GM18858 (cell line): ENCODE measurements around the gene CMTM8.
"Not testable (repeated sequence)": the region's sequence is repeated elsewhere in the genome, so short reads cannot be mapped to it uniquely, and the experiment has no call there.

ENCODE experiments used
- ATAC-seq: cut with Tn5 transposase; IDR thresholded peaks from one replicate; pipeline ENCODE4 v1.9.1; 2021; ENCODE audit not compliant: unreplicated experiment

Gene CMTM8

DNA sequence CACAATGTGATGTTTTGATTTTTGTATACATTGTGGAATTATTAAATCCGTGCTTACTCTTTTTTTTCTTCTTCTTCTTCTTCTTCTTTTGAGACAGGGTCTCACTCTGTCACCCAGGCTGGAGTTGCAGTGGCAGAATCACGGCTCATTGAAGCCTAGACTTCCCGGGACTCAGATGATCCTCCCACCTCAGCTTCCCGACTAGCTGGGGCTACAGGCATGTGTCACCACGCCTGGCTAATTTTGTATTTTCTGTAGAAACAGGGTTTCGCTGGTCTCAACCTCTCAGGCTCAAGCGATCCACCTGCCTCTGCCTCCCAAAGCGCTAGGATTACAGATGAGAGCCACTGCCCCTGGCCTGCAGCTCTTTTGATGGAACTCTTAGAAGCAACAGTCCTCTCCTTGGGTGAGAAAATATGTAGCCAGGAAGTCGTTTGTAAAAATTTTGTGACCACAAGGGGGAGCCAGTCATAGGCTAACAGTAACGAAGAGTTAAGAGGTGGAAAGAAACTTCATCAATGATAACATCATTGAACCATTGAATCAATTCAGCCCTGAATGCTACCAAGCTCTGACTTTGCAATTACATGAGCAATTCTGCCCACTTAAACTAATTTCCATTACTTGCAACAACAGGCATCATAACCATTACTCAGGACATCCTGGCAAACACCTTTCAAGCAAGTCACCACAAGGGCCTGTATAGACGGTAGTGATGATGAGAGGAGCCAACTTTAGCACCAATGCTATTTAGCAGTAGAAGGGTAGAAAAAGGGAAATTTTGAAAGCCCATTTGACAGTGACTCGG, 136.5 kb downstream of the CMTM8 start:
- no peak for ATAC-seq

DNA sequence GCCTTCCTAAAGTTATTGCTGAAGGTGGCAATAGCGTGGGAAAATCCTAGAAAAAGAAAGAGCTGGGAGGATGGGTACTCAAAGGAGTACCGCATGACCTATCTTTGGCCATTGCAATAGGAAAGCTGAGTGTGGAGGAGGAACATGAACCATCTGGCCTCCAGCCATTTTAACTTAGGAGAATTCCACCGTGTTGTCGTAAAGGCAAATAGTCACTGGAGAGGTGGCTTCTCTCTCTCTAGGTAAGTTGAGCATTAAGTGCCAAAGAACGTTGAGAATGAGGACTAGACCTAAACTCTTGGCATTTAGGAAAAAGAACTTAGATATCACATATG, 137.1 kb downstream of the CMTM8 start:
- no peak for ATAC-seq

GRCh38 chr3:32376115-32376514, 137.6 kb downstream of the CMTM8 start:
- ATAC-seq: no peak

DNA sequence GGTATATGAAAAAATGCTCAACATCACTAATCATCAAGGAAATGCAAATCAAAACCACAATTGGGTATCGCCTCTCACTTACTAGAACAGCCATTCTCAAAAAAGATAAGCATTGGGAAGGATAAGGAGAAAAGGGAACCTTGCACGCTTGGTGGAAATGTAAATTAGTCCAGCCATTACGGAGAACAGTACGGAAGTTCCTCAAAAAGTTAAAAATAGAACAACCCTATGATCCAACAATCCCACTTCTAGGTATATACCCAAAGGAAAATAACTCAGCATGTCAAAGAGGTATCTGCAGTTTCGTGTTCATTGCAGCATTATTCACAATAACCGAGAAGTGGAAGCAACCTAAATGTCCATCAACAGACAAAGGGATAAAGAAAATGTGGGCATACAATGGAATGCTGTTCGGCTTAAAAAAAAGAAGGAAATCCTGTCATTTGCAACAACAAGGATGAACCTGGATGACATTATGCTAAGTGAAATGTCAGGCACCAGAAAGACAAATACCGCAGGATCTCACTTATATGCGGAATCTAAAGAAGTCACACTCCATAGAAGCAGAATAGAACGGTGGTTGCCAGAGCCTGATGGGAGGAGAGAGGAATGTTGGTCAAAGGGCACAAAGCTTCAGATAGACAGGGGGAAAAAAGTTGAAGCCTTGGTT, 141.5 kb downstream of the CMTM8 start:
- ATAC-seq: no peak

- ATAC-seq: no peak
Measured at GRCh38 chr3:32381922-32382321, 143.4 kb downstream of the CMTM8 start.

GRCh38 chr3:32383136-32383711, 144.7 kb downstream of the CMTM8 start:
- no peak for ATAC-seq

DNA sequence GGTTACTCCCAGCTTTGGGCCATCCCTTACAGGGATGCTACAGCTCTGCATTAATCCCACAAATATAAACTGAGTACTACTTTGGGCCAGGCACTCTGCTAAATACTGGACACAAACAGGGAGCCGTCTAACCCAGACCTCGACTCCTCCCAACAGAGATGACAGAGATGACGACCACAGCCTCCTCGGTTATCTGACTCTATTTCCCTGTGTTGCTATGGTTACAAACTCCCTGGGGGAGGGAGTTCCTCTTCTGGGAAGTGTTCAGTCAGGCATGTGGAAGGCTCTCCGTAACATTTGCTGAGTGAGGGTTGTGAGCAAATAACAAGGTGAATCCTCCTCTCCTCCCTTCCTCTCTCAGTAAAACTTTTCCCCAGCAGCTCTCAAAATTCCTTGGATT, 146.5 kb downstream of the CMTM8 start:
- ATAC-seq: no peak

DNA sequence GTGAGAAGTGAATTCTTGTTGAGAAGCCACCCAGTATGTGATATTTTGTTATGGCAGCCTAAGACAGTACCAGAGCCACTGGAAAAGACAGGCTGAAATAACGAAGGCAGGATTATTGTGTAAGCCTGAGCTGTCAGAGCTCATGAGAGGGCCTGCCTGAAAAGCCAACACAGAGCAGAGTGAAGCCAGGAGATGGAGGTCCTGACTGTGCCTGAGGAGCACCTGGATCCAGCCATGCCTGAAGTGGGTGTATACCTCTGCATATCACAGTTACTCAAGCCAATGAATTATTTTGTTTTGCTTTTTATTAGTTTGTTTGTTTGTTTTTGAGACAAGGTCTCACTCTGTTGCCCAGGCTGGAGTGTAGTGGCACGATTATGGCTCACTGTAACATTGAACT, 149.0 kb downstream of the CMTM8 start:
- no peak for ATAC-seq

- ATAC-seq: not testable (repeated sequence)
Measured at GRCh38 chr3:32389577-32389976, 151.1 kb downstream of the CMTM8 start.

DNA sequence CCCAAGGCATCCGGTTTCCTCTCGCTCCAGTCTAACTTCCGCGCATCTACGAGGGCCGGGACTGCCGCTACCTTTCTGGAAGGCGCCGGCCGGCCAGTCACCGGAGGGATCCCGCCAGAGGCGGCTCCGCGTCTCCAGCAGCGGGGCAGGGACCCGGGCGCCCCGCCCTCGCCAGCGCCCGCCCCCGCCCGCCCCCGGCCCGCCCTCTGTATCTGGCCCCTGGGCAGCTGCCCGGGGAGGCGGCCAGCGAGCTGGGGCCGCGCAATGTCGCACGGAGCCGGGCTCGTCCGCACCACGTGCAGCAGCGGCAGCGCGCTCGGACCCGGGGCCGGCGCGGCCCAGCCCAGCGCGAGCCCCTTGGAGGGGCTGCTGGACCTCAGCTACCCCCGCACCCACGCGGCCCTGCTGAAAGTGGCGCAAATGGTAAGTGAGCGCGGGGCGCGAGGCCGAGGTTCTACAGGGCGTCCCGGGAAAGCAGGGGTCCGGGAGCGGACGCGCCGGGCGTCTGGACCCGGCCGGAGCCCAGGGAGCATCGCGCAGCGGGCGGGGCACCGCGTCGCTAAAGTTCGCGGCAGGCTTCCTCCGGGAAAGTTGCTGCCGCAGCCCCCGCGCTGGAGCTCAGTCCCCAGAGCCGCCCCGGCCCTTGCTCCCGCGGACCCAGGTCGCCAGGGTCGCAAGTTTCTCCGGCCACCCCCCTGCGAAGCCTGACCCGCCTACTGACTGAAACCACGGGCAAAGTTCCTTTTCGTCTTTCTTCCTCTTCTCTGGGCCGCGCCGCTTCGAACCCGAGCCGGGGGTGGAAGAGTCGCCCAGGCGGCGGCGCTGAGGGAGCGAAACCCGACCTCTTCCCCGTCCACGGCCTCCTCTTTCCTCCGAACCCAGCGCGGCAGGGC, 153.4 kb downstream of the CMTM8 start, which contains the start of gene CMTM7:
Gene CMTM7, plus strand, starts transcription at position 211 of the 893 bp plus-strand sequence. Its CDS starts 54 bp downstream, at position 265.
- ATAC-seq: peak; percentile 17

DNA sequence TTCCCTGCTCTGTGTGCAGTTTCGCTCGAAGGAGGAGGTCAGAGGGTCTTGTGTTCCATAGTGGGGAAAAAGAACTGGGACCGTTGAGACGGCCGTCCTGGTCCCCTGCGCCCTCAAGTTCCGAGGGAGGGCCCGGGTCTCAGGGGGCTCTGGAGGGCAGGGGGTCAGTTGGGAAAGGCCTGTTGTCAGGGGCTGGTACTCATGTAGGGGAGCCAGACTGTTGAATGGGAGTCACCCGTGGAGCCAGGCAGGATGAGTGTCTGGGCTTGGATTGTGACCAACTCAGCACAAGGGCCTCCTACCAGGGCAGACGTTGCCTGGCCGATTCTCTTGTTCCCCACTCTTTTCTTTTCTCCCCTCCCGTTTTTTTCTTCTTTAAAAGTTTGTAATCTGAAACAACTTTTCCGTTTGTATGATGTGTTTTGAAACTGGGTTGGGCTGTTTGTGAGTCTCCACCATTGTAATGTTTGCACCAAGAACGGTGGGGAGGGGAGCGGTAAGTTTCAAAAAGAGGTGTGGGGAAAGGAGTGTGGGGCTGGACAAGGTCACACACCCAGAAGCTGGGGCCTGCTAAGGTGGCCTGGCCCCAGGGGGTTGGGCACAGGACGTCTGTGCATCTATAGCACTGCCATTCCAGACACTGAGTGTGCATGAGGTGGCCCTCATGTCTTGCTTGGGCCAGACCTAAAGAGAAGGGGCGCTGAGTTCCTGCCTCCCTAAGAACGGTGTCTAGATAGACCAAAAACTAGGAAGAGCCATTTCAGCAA, 154.2 kb downstream of the CMTM8 start:
- no peak for ATAC-seq

DNA sequence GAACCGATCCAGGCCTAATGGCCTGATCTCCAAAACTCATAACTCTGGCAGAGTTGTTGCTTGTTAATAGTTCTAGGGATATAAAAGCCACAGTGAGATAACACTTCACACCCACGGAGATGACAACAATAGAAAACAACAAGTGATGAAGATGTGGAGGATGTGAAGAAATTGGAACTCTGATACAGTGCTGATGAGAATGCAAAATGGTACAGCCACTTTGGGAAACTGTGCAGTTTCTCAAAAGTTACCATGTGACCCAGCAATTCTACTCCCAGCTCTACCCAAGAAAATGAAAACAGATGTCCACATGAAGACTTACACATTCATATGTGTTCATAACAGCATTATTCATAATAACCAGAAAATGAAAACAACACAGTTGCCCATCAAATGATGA, 157.0 kb downstream of the CMTM8 start:
- no peak for ATAC-seq

- ATAC-seq: no peak
Measured at GRCh38 chr3:32397941-32398340, 159.5 kb downstream of the CMTM8 start.

- no peak for ATAC-seq
Measured at GRCh38 chr3:32398531-32398930, 160.1 kb downstream of the CMTM8 start.

GRCh38 chr3:32399030-32399620, 160.6 kb downstream of the CMTM8 start:
- ATAC-seq: no peak

GRCh38 chr3:32401126-32401525, 162.6 kb downstream of the CMTM8 start:
- ATAC-seq: no peak

GRCh38 chr3:32401556-32402081, 163.1 kb downstream of the CMTM8 start:
- ATAC-seq: peak; percentile 58

DNA sequence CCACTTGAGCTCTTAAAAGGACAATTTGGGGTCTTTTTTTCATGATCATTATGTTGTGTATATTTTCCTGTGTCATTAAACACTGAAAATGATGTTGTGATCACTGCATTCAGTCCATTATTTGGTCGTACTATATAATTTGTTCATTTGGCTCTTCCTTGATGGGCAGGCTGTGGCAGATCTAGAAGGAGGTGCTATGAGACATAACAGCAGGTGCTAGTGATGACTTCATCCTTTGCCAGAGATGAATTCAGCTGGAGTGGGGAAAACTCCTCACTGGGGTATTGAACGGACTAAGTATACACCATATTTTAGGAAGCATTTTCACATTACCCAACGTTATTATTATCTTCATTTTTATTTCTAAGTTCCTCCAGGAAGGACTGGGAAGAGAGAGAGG, 165.2 kb downstream of the CMTM8 start:
- no peak for ATAC-seq

DNA sequence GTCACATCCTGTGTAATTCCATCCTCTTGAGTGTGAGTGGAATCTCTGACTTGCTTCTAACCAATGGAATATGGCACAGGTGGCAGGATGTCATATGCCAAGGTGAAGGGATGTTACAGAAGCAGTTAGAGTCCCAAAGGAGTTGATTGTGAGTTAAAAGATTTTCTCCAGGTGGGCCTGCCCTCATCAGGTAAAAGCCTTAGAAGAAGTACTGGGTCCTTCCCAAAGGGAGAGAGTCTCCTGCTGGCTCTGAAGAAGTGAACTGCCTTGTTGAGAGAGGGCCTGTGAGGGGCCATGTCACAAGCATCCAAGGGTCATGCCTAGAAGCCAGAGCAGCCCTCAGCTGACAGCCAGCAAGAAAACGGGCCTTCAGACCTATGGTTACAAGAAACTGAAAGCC, 166.2 kb downstream of the CMTM8 start:
- ATAC-seq: no peak

DNA sequence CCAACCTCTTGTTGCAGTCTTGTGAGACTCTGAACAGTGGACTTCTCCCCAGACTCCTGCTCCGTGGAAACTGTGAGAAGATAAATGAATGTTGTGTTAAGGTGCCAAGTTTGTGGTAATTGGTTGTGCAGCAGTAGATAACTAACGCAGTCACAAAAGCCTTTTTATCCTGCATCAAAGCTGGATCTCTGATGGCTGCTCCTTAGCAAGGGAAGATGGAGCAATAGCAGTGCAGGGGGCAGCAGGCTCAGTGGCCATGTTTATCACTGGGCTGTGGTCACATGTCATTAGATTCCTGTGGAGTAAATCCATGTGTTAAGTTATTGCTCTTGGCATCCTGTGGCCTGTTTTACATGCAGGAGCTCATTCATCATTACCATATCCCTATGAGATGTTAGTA, 166.7 kb downstream of the CMTM8 start:
- no peak for ATAC-seq
